Activated gamma-delta T cell (primary cell): ENCODE data around the gene SOX15.
A peak's percentile ranks its signal among the peaks of the same experiment; 100 is the strongest.

Source experiments
- DNase-seq: peaks from one replicate; lab custom pipeline; 2025; lab: John Stamatoyannopoulos, UW

SOX15 gene

DNA sequence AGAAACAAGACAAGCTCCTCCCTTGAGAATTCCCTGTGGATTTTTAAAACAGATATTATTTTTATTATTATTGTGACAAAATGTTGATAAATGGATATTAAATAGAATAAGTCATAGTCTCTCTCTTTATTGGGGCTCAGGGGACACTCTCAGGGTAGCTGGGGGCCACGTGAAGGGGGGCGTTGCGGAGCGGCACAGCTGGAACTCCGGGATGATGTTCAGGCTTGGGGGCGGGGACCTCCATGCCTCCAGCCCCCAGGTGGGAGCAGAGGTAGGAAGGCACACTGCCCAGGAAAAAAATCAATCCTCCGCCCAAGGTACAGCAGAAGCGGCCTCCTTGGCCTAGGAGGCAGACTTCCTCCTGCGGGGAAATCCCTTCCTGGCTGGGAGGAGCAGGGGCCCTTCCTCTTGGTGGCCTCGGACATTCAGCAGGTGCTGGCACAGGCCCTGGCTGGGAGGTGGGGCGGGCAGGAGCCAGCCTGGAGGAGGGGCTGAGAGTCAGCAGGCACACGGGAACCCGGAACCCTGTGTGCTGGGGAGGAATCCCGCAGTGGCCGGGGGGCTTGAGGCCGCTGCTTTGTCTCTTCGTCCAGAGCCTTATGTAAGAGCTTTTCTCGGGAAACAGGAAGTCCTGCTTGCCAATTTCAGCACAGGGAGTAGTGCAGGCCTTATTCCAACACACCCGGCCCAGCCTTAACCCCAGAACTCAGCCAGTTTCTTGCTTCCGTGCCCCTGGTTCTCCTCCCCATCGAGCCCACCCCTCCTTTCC lies 31.9 kb downstream of the SOX15 start:
- DNase-seq: no peak

- DNase-seq: no peak
Measured at GRCh38 chr17:7557147-7557764, 32.6 kb downstream of the SOX15 start.

DNA sequence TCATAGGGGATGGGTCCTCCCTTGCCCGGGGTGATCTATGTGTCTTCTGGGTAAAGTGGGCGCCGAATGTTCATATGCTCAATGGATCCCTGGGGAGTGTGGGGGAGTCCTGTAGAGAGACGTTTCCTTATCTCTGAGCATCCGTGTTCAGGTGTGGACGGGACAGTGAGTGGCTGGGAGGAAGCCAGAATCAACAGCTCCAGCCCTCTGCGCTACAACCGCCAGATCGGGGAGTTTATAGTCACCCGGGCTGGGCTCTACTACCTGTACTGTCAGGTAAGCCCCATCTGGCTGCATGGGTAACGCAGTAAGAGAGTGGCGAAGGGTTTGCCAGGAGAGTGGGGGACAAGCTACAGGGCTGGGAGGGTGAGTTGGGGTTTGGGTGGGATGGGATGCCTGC lies 33.3 kb downstream of the SOX15 start:
- DNase-seq: no peak

DNA sequence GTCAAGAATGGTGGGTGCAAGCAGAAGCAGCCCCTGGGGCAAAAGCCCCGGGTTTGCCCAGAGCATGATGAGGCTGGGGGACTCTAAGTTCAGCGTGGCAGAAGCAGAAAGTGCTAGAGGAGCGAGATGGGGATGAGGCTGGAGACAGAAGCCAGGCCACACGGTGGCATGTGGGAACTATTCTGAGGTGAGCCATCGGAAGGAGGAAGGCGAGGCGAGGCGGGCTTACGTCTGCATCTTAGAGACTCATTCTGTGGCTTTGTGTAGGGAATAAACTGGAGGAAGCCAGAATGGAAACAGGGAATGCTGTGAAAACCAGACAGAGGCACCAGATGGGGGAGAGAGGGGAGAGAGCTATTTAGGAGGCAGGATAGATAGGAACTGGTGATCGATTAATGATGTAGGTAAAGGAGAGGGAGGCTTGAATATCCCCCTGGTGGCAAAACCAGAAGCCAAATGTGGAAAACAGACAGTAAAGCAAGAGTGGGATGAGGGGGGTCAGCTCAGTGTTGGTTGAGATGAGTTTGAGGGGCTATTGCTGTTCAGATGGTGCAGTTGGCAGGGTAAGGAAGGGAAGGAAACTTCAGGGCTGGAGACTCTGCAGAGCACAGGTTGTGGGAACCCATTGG lies 34.5 kb downstream of the SOX15 start:
- no peak for DNase-seq

GRCh38 chr17:7553356-7553755 lies 36.5 kb downstream of the SOX15 start:
- DNase-seq: no peak

- DNase-seq: no peak
Measured at GRCh38 chr17:7552621-7553051, 37.3 kb downstream of the SOX15 start.

- no peak for DNase-seq
Measured at GRCh38 chr17:7551396-7551795, 38.5 kb downstream of the SOX15 start.

GRCh38 chr17:7550344-7550743 lies 39.5 kb downstream of the SOX15 start:
- DNase-seq: no peak

- no peak for DNase-seq
Measured at GRCh38 chr17:7549401-7550055, 40.4 kb downstream of the SOX15 start.

GRCh38 chr17:7548585-7549400 lies 41.1 kb downstream of the SOX15 start, which contains the start of gene TNFSF12:
Gene TNFSF12, plus strand, starts transcription at chr17:7549058. Its CDS starts 96 bp downstream, at chr17:7549154.
- peak; percentile 38 for DNase-seq

DNA sequence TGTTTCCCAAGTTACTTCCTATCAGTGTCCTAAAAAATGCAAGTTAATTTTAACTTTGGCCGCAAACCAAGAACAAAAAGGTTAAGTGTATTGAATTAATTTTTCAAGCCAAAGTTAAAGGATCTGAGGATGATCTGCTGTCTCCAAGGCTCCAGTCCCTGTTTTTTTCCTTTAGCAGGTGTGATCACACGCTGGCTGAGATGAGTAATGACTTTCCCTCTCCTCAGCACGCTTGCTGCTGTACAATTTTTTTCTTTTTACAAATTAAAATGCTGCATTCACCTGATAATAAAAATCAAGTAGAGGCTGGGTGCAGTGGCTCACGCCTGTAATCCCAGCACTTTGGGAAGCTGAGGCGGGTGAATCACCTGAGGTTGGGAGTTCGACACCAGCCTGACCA lies 45.0 kb downstream of the SOX15 start:
- DNase-seq: no peak

GRCh38 chr17:7541074-7541621 lies 48.7 kb downstream of the SOX15 start:
- DNase-seq: no peak

DNA sequence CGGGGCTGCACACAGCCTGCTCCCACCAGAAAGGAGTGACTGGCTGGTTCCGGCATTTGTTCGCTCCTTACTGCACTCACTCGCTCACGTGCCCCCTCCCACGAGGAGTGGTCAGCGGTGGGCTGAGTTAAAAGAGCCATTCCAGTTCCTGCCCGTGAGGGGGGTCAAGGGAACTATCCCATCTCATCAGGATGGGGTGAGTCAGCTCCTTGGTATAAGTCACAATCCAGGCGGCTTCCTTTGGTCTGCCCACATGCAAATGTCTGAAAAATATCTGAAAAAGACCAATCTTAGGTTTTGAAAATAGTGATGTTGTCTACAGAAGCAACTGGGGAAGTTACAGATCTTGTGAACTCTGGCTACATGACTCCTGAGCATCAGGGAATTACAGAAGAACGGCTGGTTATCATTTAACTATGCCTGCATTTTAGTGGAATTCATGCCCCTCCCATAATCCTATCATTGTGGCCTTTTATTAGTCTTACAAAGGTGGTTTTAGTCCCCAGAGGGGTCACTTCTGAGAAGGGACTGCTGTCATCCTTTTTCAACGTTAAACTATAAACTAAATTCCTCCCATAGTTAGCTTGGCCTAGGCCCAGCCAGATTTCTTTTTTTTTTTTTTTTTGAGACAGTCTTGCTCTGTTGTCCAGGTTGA lies 50.9 kb downstream of the SOX15 start:
- no peak for DNase-seq
